ENCODE measurements around the gene SLC12A5.

GRCh38 chr20:46031014-46031569, 2.1 kb downstream of the SLC12A5 start:
- no peak for TF ChIP-seq TEAD4 (IDR thresholded peaks at IDR 0.05; ENCODE audit: low read length)
- TF ChIP-seq TEAD4 (CRISPR knock-in tag; IDR thresholded peaks at IDR 0.05; ENCODE audit: borderline replicate concordance): no peak
- no peak for TF ChIP-seq ARID4B (CRISPR knock-in tag; IDR thresholded peaks at IDR 0.05)
- TF ChIP-seq SRSF9 (IDR thresholded peaks at IDR 0.05; ENCODE audit: borderline replicate concordance, low read depth, low read length): no peak
- TF ChIP-seq CHCHD3 (CRISPR knock-in tag; IDR thresholded peaks at IDR 0.05): no peak
- no peak for TF ChIP-seq ZBTB1 (CRISPR knock-in tag; IDR thresholded peaks at IDR 0.05; ENCODE audit: borderline replicate concordance, low read depth)
- no peak for TF ChIP-seq CTCF (IDR thresholded peaks at IDR 0.05 in 2 of 3, conservative IDR thresholded peaks at IDR 0.05 in 1 of 3; ENCODE audit: insufficient read depth in 2 of 3, low read depth in 1 of 3, low read length in 3 of 3)
- TF ChIP-seq PRPF4 (IDR thresholded peaks at IDR 0.05; ENCODE audit: insufficient read depth, low read depth, low read length, poor library complexity, severe bottlenecking): no peak

Data from K562 (cell line).